Right cardiac atrium (tissue), 5 donors: Measurements from ENCODE around the gene NTN5. TPM values are rescaled to one million over a fixed set of nuclear protein-coding genes. Genes with fewer than 3 reads are reported as not detected.

Source experiments
- ATAC-seq, 2 donors: fragments of 200-7000 bp; cut with Tn5 transposase; one replicate each; pipeline versions ENCODE4 v1.8.0 to v1.9.1; 2020; ENCODE audit warnings: moderate library complexity in 2 of 2, mild to moderate bottlenecking in 1 of 2
- DNase-seq, 3 donors: peaks; one replicate each; pipeline ENCODE4 v3.0.0-alpha.2; 2020
- H3K27ac ChIP-seq: one replicate; pipeline ENCODE4 v1.5.1; 2013; ENCODE audit warnings: mild to moderate bottlenecking, low read length, control low read depth, moderate library complexity
- H3K27me3 ChIP-seq: one replicate; pipeline ENCODE4 v1.6.1; 2013; ENCODE audit not compliant: control insufficient read depth, insufficient read depth
- H3K4me1 ChIP-seq: one replicate; pipeline ENCODE4 v1.6.1; 2013; ENCODE audit warnings: low read length; ENCODE audit not compliant: control insufficient read depth, insufficient read depth
- H3K4me3 ChIP-seq: one replicate; pipeline ENCODE4 v1.5.1; 2013; ENCODE audit warnings: low read length, control low read depth
- H3K9me3 ChIP-seq: one replicate; pipeline ENCODE4 v1.6.1; 2013; ENCODE audit warnings: low read length; ENCODE audit not compliant: control insufficient read depth
- WGBS: extraction: QIAGEN DNeasy Blood & Tissue Kit; methylation state at CpG from one replicate; pipeline ENCODE4 v1.1.7; 2013; 5-methylcytosine and 5-hydroxymethylcytosine counted together
- intact Hi-C, 4 donors: fragments of 100-400 bp; cut with DNase I; formaldehyde crosslinking; loops; one replicate each; pipeline versions ENCODE4 v1.11.0 to v1.14.0; 2022 to 2023
- polyA plus RNA-seq: library from polyadenylated mRNA; stranded (reverse); fragments of 200-250 nt; gene quantifications from one replicate; pipeline ENCODE4 v1.2.3, GENCODE V29; 2013
- total RNA-seq, 4 donors: library from RNA; stranded (reverse); fragmentation: NEBNext Ultra II Directional; extraction: Animal tissue kit (Norgen Biotek cat#: 25700); gene quantifications; one replicate each; pipeline ENCODE4 v1.2.1, GENCODE V29; 2021
- donor health status: healthy with polysubstance abuse.
- donor health status: DM: no; HTN: yes; CAD: no.
- donor health status: DM: no; HTN: no; CAD: no.
- donor health status: DM: no; HTN: yes; CAD: no; lungs with severe emphysema.
- donor health status: DM: yes; HTN: yes; CAD: no.

The NTN5 gene
- total and polyA plus RNA-seq, 5 donors = 0.14 to 0.94 (median 0.43) TPM

DNA sequence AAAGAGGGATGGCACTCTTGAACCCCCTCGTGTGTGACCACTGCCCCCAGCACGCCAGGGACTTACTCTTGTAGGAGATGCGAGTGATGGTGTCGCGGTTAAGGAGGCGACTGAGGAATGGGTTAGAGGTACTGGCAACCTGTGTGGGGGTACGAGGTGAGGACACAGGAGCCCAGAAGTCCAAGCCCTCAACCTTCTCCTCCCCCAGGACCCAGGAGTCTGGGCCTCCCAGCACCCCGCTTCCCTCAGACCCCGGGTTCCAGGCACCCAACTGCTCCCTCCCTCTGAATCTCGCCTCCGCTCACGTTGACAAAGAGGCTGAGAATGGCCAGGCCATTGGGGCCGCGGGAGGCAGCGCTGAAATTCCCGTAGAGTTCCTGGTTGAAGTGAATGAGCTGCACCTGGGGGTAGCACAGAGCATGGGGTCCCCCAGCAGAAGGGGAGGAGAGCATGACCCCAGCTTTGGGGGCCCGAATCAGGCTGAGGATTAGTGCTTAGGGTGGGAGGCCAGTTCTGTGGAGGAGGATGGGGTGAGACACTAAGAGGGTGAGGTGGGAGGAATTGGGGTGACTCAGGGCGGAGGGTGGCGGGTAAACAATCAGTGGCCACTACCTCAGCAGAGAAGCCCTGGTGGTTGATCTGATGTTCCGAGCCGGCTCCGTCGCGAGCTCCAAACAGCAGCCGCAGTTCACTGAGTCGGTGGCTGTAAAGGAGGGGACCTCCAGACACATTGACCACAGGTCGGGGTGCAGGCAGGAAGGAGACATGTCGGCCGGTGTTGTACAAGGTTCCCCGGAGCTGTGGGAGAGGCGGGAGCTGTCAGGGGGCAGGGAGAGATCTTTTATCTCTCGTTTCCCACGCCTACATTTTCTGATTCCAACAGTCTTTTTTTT lies 33.1 kb downstream of the NTN5 start:
- Histone ChIP-seq H3K27ac (no peak overlapping the region), H3K4me3 (no peak overlapping the region), H3K4me1 (peaks cover 4% of the 10 kb centered on the region), H3K9me3 (no peaks in the 10 kb centered on the region), H3K27me3 (no peaks in the 10 kb centered on the region)
- intact Hi-C loops = loop anchor here in 2 of 4 donors (10.0 kb wide), 1 partner anchor 195 kb away; the partner anchor contains the start of gene HSD17B14 (in 2 of the 2)
- DNase-seq = peak in 2 of 3 donors; percentile 56 to 69
- ATAC-seq = no peak
- 63% methylated on average over 33 of the region's 33 CpGs for WGBS

GRCh38 chr19:48638831-48639381 lies 33.9 kb downstream of the NTN5 start:
- Histone ChIP-seq H3K4me1 (peaks cover 6% of the 10 kb centered on the region), H3K27ac (peak overlapping the region; percentile 94), H3K27me3 (no peaks in the 10 kb centered on the region), H3K9me3 (no peaks in the 10 kb centered on the region), H3K4me3 (no peak overlapping the region)
- intact Hi-C loops = no loop called here
- 79% methylated on average over 16 of the region's 16 CpGs for WGBS
- ATAC-seq (no peak), DNase-seq (peak in 2 of 3 donors; percentile 70 to 76)

- H3K27ac ChIP-seq = peak overlapping the region; percentile 94
- DNase-seq (peak; percentile 85 to 91 (median 91)), ATAC-seq (peak; percentile 47 to 59)
- peaks cover 6% of the 10 kb centered on the region for H3K4me1 ChIP-seq
- intact Hi-C loops = no loop called here
- H3K9me3 ChIP-seq = no peaks in the 10 kb centered on the region
- H3K27me3 ChIP-seq = no peaks in the 10 kb centered on the region
- H3K4me3 ChIP-seq = peak overlapping the region; percentile 42
- 8% methylated on average over 29 of the region's 29 CpGs for WGBS
These were observed 34.6 kb downstream of the NTN5 start for GRCh38 chr19:48637948-48638830.

- intact Hi-C loops = no loop called here
- peak overlapping the region; percentile 94 for H3K27ac ChIP-seq
- H3K4me1 ChIP-seq = peaks cover 6% of the 10 kb centered on the region
- under 1% methylated on average over 38 of the region's 38 CpGs for WGBS
- peak overlapping the region; percentile 57 for H3K4me3 ChIP-seq
- ATAC-seq = peak; percentile 85 to 87
- H3K9me3 ChIP-seq = no peaks in the 10 kb centered on the region
- peak; percentile 99 to 100 (median 100) for DNase-seq
- H3K27me3 ChIP-seq = no peaks in the 10 kb centered on the region
These were observed 35.3 kb downstream of the NTN5 start for GRCh38 chr19:48637449-48637947.

DNA sequence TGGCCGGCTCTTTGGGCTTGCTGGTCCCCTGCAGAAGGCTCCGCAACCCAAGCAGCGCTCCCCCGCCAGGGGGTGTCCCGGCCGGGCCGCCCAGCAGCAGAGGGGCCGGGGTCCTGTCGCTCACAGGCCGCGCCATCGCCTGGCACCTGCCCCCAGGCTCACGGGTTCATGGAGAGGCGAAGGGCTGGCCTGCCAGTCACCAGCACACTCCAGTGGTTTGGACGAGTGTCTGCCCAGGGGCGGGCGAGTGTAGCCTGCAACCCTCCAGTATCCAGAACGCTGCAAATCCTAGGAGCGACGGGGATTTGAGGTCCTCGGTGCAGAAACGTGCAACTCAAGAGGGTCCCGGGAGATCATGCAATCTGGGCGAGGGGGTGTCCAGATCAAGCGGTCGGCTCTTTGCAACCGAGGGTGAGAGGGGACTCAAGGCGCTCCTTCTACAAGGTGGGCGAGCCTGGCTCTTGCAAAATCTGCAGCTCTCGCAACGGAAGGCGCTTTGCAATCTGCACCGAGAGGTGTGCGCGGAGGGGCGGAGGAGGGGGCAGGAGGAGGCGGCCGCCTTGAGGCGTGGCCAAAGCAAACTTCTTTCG lies 35.9 kb downstream of the NTN5 start, which contains the start of gene DBP:
TSS of gene DBP (minus strand) at position 521 of the 590 bp plus-strand sequence. CDS start at position 136, 385 bp downstream.
- DNase-seq = peak; percentile 58 to 87 (median 85)
- Histone ChIP-seq H3K9me3 (no peaks in the 10 kb centered on the region), H3K4me1 (peaks cover 6% of the 10 kb centered on the region), H3K4me3 (peak within 1 kb of the TSS; percentile 57), H3K27ac (peak within 1 kb of the TSS; percentile 94), H3K27me3 (no peaks in the 10 kb centered on the region)
- ATAC-seq = peak; percentile 0 to 2
- WGBS = under 1% methylated on average over 40 of the region's 40 CpGs
- intact Hi-C loops = no loop called here

GRCh38 chr19:48635966-48636858 lies 36.6 kb downstream of the NTN5 start:
- no peaks in the 10 kb centered on the region for H3K9me3 ChIP-seq
- 1% methylated on average over 35 of the region's 35 CpGs for WGBS
- H3K4me3 ChIP-seq = peak overlapping the region; percentile 57
- ATAC-seq (no peak), DNase-seq (peak in 2 of 3 donors; percentile 82 to 87)
- intact Hi-C loops = no loop called here
- peak overlapping the region; percentile 81 for H3K27ac ChIP-seq
- no peaks in the 10 kb centered on the region for H3K27me3 ChIP-seq
- H3K4me1 ChIP-seq = peaks cover 7% of the 10 kb centered on the region

GRCh38 chr19:48635263-48635965 lies 37.4 kb downstream of the NTN5 start:
- DNase-seq (peak; percentile 65 to 91 (median 90)), ATAC-seq (peak; percentile 36 to 42)
- intact Hi-C loops = no loop called here
- Histone ChIP-seq H3K27ac (peak overlapping the region; percentile 95), H3K4me3 (peak overlapping the region; percentile 57), H3K4me1 (peaks cover 7% of the 10 kb centered on the region), H3K27me3 (no peaks in the 10 kb centered on the region), H3K9me3 (no peaks in the 10 kb centered on the region)
- WGBS = 2% methylated on average over 67 of the region's 67 CpGs

DNA sequence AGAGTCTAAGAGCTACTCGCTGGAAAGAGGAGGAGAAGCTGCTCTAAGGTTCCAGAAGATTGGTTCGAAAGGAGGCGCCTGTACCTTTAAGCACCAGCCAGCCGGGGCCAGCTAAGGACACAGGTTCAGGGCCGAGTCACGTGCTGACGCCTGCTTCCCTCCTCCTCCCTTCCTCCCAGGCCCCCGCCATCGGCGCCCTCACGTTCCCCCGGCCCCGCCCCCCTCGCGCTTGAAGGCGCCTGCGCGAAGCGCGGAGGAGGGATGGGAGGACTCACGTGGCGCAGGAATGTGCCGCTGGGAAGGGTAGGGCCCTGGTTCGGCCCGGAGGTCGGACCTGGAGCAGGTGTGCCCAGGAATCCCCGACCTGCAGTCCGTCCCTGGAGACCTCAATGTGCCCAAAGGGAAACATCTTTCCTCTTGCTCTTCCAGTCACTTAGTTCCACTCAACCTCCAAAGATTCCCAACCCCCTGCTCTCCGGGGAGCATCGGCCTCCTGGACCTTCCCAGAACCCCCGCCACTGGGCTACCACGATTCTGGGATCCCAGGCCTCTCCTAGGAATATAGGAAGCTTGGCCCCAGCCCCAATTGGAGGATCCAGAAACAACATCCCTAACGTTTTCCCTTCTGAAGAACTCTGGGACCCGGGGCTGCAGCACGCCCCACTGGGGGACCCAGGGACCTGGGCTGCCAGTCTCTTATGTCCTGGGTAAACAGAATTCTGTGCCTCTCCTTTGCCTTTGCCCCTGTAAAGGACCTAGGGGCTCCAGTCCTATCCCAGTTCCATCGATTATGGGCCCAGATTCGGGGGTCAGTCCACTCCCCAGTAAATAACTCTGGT lies 38.2 kb downstream of the NTN5 start:
- intact Hi-C loops = no loop called here
- ATAC-seq = peak; percentile 57 to 63
- WGBS = 7% methylated on average over 37 of the region's 37 CpGs
- peak overlapping the region; percentile 57 for H3K4me3 ChIP-seq
- DNase-seq = peak; percentile 97 to 99 (median 99)
- H3K4me1 ChIP-seq = peaks cover 7% of the 10 kb centered on the region
- H3K9me3 ChIP-seq = no peaks in the 10 kb centered on the region
- no peaks in the 10 kb centered on the region for H3K27me3 ChIP-seq
- peak overlapping the region; percentile 95 for H3K27ac ChIP-seq

- H3K9me3 ChIP-seq = no peaks in the 10 kb centered on the region
- 44% methylated on average over 7 of the region's 7 CpGs for WGBS
- H3K4me3 ChIP-seq = peak overlapping the region; percentile 6
- ATAC-seq = no peak
- DNase-seq = no peak
- H3K27ac ChIP-seq = peak overlapping the region; percentile 73
- peaks cover 7% of the 10 kb centered on the region for H3K4me1 ChIP-seq
- H3K27me3 ChIP-seq = no peaks in the 10 kb centered on the region
- intact Hi-C loops = no loop called here
These were observed 38.8 kb downstream of the NTN5 start for GRCh38 chr19:48634036-48634342.
